ENCODE data around the gene GJA9. TPM values are rescaled to one million over a fixed set of nuclear protein-coding genes. Genes with fewer than 3 reads are reported as not detected.
A peak's percentile ranks its signal among the peaks of the same experiment; 100 is the strongest.

GJA9 gene
- total RNA-seq, 2 experiments from 2014 or later, result not detected

GRCh38 chr1:38898653-38899230 is 17.4 kb upstream of the GJA9 start:
- Mint-ChIP-seq H3K36me3 (no peaks in the 10 kb centered on the region), H3K4me3 (no peak overlapping the region), H3K27ac (no peak overlapping the region), H3K9me3 (no peaks in the 10 kb centered on the region), H3K4me1 (peaks cover 2% of the 10 kb centered on the region), H3K27me3 (no peaks in the 10 kb centered on the region)
- ATAC-seq (ENCODE audit: low read depth) (no peak), DNase-seq (no peak)
- POLR2A ChIA-PET, result no interaction called here

GRCh38 chr1:38896169-38896568 is 14.8 kb upstream of the GJA9 start:
- POLR2A ChIA-PET, result no interaction called here
- Mint-ChIP-seq H3K36me3 (no peaks in the 10 kb centered on the region), H3K4me3 (no peak overlapping the region), H3K27ac (no peak overlapping the region), H3K27me3 (no peaks in the 10 kb centered on the region), H3K4me1 (peaks cover 2% of the 10 kb centered on the region), H3K9me3 (no peaks in the 10 kb centered on the region)
- ATAC-seq (ENCODE audit: low read depth), result no peak
- DNase-seq, result no peak

DNA sequence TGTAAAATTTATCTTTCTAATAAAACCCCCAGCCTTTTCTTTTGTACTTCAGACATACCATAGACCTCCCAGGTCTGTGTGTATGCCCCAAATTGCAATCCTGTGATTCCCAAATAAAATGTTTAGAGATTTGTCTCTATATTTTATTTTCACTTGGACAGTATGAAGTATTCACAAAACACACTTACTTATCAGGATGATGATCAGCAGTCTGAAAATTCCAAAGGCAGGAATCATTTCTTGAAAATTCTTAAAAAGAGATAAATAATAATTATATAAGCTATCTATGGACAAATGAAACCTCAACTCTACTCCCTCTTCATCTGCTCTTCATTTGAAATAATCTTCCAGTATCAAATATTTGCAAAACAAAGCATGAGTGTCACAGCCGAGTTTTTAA is 11.6 kb upstream of the GJA9 start:
- no peaks in the 10 kb centered on the region for H3K27me3 Mint-ChIP-seq
- H3K36me3 Mint-ChIP-seq, result no peaks in the 10 kb centered on the region
- no peak overlapping the region for H3K27ac Mint-ChIP-seq
- POLR2A ChIA-PET, result no interaction called here
- H3K9me3 Mint-ChIP-seq, result no peaks in the 10 kb centered on the region
- no peak for ATAC-seq (ENCODE audit: low read depth)
- no peak overlapping the region for H3K4me3 Mint-ChIP-seq
- no peak for DNase-seq
- no peaks in the 10 kb centered on the region for H3K4me1 Mint-ChIP-seq

- Mint-ChIP-seq H3K9me3 (no peaks in the 10 kb centered on the region), H3K4me1 (no peaks in the 10 kb centered on the region), H3K27me3 (peaks cover 4% of the 10 kb centered on the region), H3K36me3 (no peaks in the 10 kb centered on the region), H3K27ac (no peak overlapping the region), H3K4me3 (no peak overlapping the region)
- POLR2A ChIA-PET, result no interaction called here
- ATAC-seq (ENCODE audit: low read depth) (no peak), DNase-seq (no peak)
These were observed 10.4 kb upstream of the GJA9 start for GRCh38 chr1:38891753-38892152.

DNA sequence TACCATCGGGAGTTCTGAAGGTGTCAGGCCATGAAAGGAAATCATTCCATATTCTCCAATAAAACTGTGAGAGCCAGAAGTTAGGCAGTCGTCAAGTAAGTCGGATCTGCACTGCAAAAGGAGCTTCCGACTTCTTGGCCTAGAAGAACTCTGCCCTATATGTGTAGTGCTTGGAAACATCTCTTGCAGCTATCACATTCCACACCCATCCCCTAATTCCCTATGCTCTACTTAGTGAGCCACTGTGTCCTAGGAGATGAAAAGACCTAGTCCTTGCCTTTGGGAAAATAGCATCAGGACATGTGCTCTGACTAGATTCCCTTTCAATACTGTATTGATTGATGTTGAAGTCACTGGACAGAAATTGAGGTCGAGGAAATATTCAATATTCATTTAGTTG is 8.2 kb upstream of the GJA9 start:
- DNase-seq (no peak), ATAC-seq (ENCODE audit: low read depth) (no peak)
- Mint-ChIP-seq H3K27me3 (peaks cover 11% of the 10 kb centered on the region), H3K36me3 (no peaks in the 10 kb centered on the region), H3K9me3 (no peaks in the 10 kb centered on the region), H3K27ac (no peak overlapping the region), H3K4me3 (no peak overlapping the region), H3K4me1 (no peaks in the 10 kb centered on the region)
- POLR2A ChIA-PET, result no interaction called here

GRCh38 chr1:38888423-38889333 is 7.3 kb upstream of the GJA9 start:
- no peaks in the 10 kb centered on the region for H3K4me1 Mint-ChIP-seq
- no peak overlapping the region for H3K27ac Mint-ChIP-seq
- POLR2A ChIA-PET, result no interaction called here
- H3K27me3 Mint-ChIP-seq, result peaks cover 11% of the 10 kb centered on the region
- H3K36me3 Mint-ChIP-seq, result no peaks in the 10 kb centered on the region
- no peak overlapping the region for H3K4me3 Mint-ChIP-seq
- DNase-seq (no peak), ATAC-seq (ENCODE audit: low read depth) (no peak)
- no peaks in the 10 kb centered on the region for H3K9me3 Mint-ChIP-seq

GRCh38 chr1:38885092-38885491 is 3.7 kb upstream of the GJA9 start:
- Mint-ChIP-seq H3K4me3 (no peak overlapping the region), H3K4me1 (no peaks in the 10 kb centered on the region), H3K9me3 (no peaks in the 10 kb centered on the region), H3K36me3 (no peaks in the 10 kb centered on the region), H3K27me3 (peaks cover 11% of the 10 kb centered on the region), H3K27ac (no peak overlapping the region)
- POLR2A ChIA-PET, result no interaction called here
- ATAC-seq (ENCODE audit: low read depth) (no peak), DNase-seq (no peak)

- Mint-ChIP-seq H3K9me3 (no peaks in the 10 kb centered on the region), H3K27ac (no peak overlapping the region), H3K4me1 (peaks cover 19% of the 10 kb centered on the region), H3K27me3 (no peaks in the 10 kb centered on the region), H3K36me3 (peaks cover 1% of the 10 kb centered on the region), H3K4me3 (no peak overlapping the region)
- ATAC-seq (ENCODE audit: low read depth), result no peak
- DNase-seq, result no peak
- POLR2A ChIA-PET, result no interaction called here
These were observed 5.6 kb downstream of the GJA9 start for GRCh38 chr1:38875811-38876210.

- Mint-ChIP-seq H3K4me1 (peaks cover 21% of the 10 kb centered on the region), H3K27ac (peak within 1 kb of the TSS; percentile 75), H3K36me3 (peaks cover 3% of the 10 kb centered on the region), H3K9me3 (no peaks in the 10 kb centered on the region), H3K27me3 (no peaks in the 10 kb centered on the region), H3K4me3 (peak within 1 kb of the TSS; percentile 91)
- DNase-seq (peak; percentile 98), ATAC-seq (ENCODE audit: low read depth) (peak; percentile 99)
- POLR2A ChIA-PET, result interaction anchor here (0.8 to 4.2 kb wide), 4 partner anchors 9 to 153 kb away, joined by 3 to 19 read pairs (median 8); partner anchors contain the start of genes AKIRIN1, NDUFS5 and RRAGC
These were observed 8.1 kb downstream of the GJA9 start, which contains the start of gene MYCBP for GRCh38 chr1:38873027-38873969. Gene MYCBP (minus strand): TSS chr1:38873348. CDS start chr1:38873305, 43 bp downstream.

- Mint-ChIP-seq H3K4me3 (peak overlapping the region; percentile 91), H3K4me1 (peaks cover 26% of the 10 kb centered on the region), H3K27me3 (no peaks in the 10 kb centered on the region), H3K9me3 (no peaks in the 10 kb centered on the region), H3K36me3 (peaks cover 9% of the 10 kb centered on the region), H3K27ac (peak overlapping the region; percentile 33)
- ATAC-seq (ENCODE audit: low read depth), result peak; percentile 8
- POLR2A ChIA-PET, result interaction anchor here (0.5 to 4.2 kb wide), 5 partner anchors 9 to 1167 kb away, joined by 3 to 19 read pairs (median 4); partner anchors contain the start of genes AKIRIN1, NDUFS5 and RRAGC
- DNase-seq, result peak; percentile 62
These were observed 8.9 kb downstream of the GJA9 start for GRCh38 chr1:38872401-38873026.

GRCh38 chr1:38870996-38871395 is 10.4 kb downstream of the GJA9 start:
- DNase-seq (no peak), ATAC-seq (ENCODE audit: low read depth) (no peak)
- peaks cover 9% of the 10 kb centered on the region for H3K36me3 Mint-ChIP-seq
- no peaks in the 10 kb centered on the region for H3K9me3 Mint-ChIP-seq
- peaks cover 29% of the 10 kb centered on the region for H3K4me1 Mint-ChIP-seq
- H3K27ac Mint-ChIP-seq, result no peak overlapping the region
- POLR2A ChIA-PET, result interaction anchor here (4.2 kb wide), 1 partner anchor 10 kb away, joined by 19 read pairs; the partner anchor contains the start of gene RRAGC
- H3K4me3 Mint-ChIP-seq, result no peak overlapping the region
- H3K27me3 Mint-ChIP-seq, result no peaks in the 10 kb centered on the region

- POLR2A ChIA-PET, result no interaction called here
- peaks cover 21% of the 10 kb centered on the region for H3K4me1 Mint-ChIP-seq
- no peak overlapping the region for H3K4me3 Mint-ChIP-seq
- DNase-seq (no peak), ATAC-seq (ENCODE audit: low read depth) (no peak)
- H3K36me3 Mint-ChIP-seq, result peaks cover 18% of the 10 kb centered on the region
- H3K27ac Mint-ChIP-seq, result no peak overlapping the region
- no peaks in the 10 kb centered on the region for H3K27me3 Mint-ChIP-seq
- H3K9me3 Mint-ChIP-seq, result no peaks in the 10 kb centered on the region
These were observed 14.2 kb downstream of the GJA9 start for GRCh38 chr1:38867208-38867607.
